H9 (cell line): ENCODE results near the gene NECAB2. TPM values are rescaled to one million over a fixed set of nuclear protein-coding genes. Genes with fewer than 3 reads are reported as not detected.

Source experiments
- DNase-seq: peaks from one replicate; pipeline ENCODE4 v3.0.0-alpha.2; 2017
- H2AFZ ChIP-seq: one replicate; pipeline ENCODE4 v1.6.1; 2013; ENCODE audit warnings: mild to moderate bottlenecking, low read length, control low read depth, moderate library complexity
- H2AK5ac ChIP-seq: 2 replicates; pipeline ENCODE4 v1.6.1; 2013; ENCODE audit warnings: low read length, control low read depth, mixed read lengths; ENCODE audit not compliant: insufficient read length
- H2BK120ac ChIP-seq: one replicate; pipeline ENCODE4 v1.6.1; 2013; ENCODE audit warnings: low read depth, mild to moderate bottlenecking, low read length, control low read depth, inconsistent platforms; ENCODE audit not compliant: poor library complexity, severe bottlenecking
- H2BK12ac ChIP-seq: 2 replicates; pipeline ENCODE4 v1.6.1; 2013; ENCODE audit warnings: low read length, control low read depth, mixed read lengths, low read depth; ENCODE audit not compliant: insufficient read length
- H2BK15ac ChIP-seq: 2 replicates; pipeline ENCODE4 v1.6.1; 2013; ENCODE audit warnings: low read depth, low read length, control low read depth
- H2BK20ac ChIP-seq: one replicate; pipeline ENCODE4 v1.6.1; 2013; ENCODE audit warnings: low read depth, mild to moderate bottlenecking, low read length, control low read depth, inconsistent platforms; ENCODE audit not compliant: poor library complexity, severe bottlenecking
- H2BK5ac ChIP-seq: 2 replicates; pipeline ENCODE4 v1.6.1; 2013; ENCODE audit warnings: low read length, control low read depth, mixed read lengths; ENCODE audit not compliant: insufficient read length
- H3K14ac ChIP-seq: 2 replicates; pipeline ENCODE4 v1.6.1; 2013; ENCODE audit warnings: low read length, control low read depth; ENCODE audit not compliant: insufficient read depth
- H3K18ac ChIP-seq: 2 replicates; pipeline ENCODE4 v1.6.1; 2013; ENCODE audit warnings: low read depth, mild to moderate bottlenecking, mixed read lengths, low read length, control low read depth; ENCODE audit not compliant: insufficient read length
- H3K23ac ChIP-seq: 2 replicates; pipeline ENCODE4 v1.6.1; 2013; ENCODE audit warnings: low read length, control low read depth, mixed read lengths, low read depth; ENCODE audit not compliant: insufficient read length
- H3K23me2 ChIP-seq: 2 replicates; pipeline ENCODE4 v1.6.1; 2013; ENCODE audit warnings: low read depth, mild to moderate bottlenecking, mixed read lengths, low read length, control low read depth; ENCODE audit not compliant: insufficient read length, poor library complexity, severe bottlenecking
- H3K27ac ChIP-seq: 2 replicates; pipeline ENCODE4 v1.5.1; 2013; ENCODE audit warnings: low read length, control low read depth, mixed read lengths, low read depth; ENCODE audit not compliant: insufficient read length
- H3K27me3 ChIP-seq: 2 replicates; pipeline ENCODE4 v1.6.1; 2013; ENCODE audit warnings: low read length, control low read depth, inconsistent platforms; ENCODE audit not compliant: insufficient read depth
- H3K4ac ChIP-seq: 2 replicates; pipeline ENCODE4 v1.6.1; 2013; ENCODE audit warnings: low read depth, mild to moderate bottlenecking, control low read depth, inconsistent platforms, low read length, moderate library complexity
- H3K4me1 ChIP-seq: 2 replicates; pipeline ENCODE4 v1.6.1; 2013; ENCODE audit warnings: low read length, control low read depth, inconsistent platforms; ENCODE audit not compliant: insufficient read depth
- H3K4me2 ChIP-seq: 2 replicates; pipeline ENCODE4 v1.6.1; 2013; ENCODE audit warnings: low read length, control low read depth, mixed read lengths; ENCODE audit not compliant: insufficient read length, insufficient read depth
- H3K56ac ChIP-seq: 2 replicates; pipeline ENCODE4 v1.6.1; 2013; ENCODE audit warnings: low read depth, mild to moderate bottlenecking, mixed read lengths, low read length, control low read depth; ENCODE audit not compliant: insufficient read length
- H3K79me1 ChIP-seq: 2 replicates; pipeline ENCODE4 v1.6.1; 2013; ENCODE audit warnings: low read depth, mild to moderate bottlenecking, moderate library complexity, low read length, control low read depth, inconsistent platforms; ENCODE audit not compliant: insufficient read depth, poor library complexity, severe bottlenecking
- H3K79me2 ChIP-seq: 2 replicates; pipeline ENCODE4 v1.6.1; 2013; ENCODE audit warnings: low read length, control low read depth, inconsistent platforms; ENCODE audit not compliant: insufficient read depth
- H3K9ac ChIP-seq: 2 replicates; pipeline ENCODE4 v1.6.1; 2013; ENCODE audit warnings: low read length, control low read depth, mixed read lengths; ENCODE audit not compliant: insufficient read length; ENCODE audit errors: extremely low read depth
- H3K9me3 ChIP-seq: one replicate; pipeline ENCODE4 v1.6.1; 2013; ENCODE audit warnings: low read depth, low read length, inconsistent platforms; ENCODE audit not compliant: control insufficient read depth
- H3T11ph ChIP-seq: one replicate; pipeline ENCODE4 v1.6.1; 2013; ENCODE audit warnings: mild to moderate bottlenecking, low read length, control low read depth, inconsistent platforms
- H4K20me1 ChIP-seq: one replicate; pipeline ENCODE4 v1.6.1; 2013; ENCODE audit not compliant: control insufficient read depth, insufficient read length, insufficient read depth
- H4K5ac ChIP-seq: 2 replicates; pipeline ENCODE4 v1.6.1; 2013; ENCODE audit warnings: low read depth, mild to moderate bottlenecking, mixed read lengths, low read length, control low read depth; ENCODE audit not compliant: insufficient read length
- H4K8ac ChIP-seq: replicated peaks from 2 replicates; pipeline ENCODE4 v1.6.1; 2013; ENCODE audit warnings: low read length, control low read depth, mixed read lengths, low read depth; ENCODE audit not compliant: insufficient read length
- H4K91ac ChIP-seq: 2 replicates; pipeline ENCODE4 v1.6.1; 2013; ENCODE audit warnings: low read depth, mild to moderate bottlenecking, moderate library complexity, mixed read lengths, low read length, control low read depth; ENCODE audit not compliant: insufficient read length
- H3K27ac Mint-ChIP-seq, 3 experiments: 2 replicates in 2 of 3; 3 replicates in 1 of 3; pipeline ENCODE4 v1.8.0; 2020 to 2021; ENCODE audit warnings: mixed read lengths in 3 of 3, mild to moderate bottlenecking in 1 of 3, moderate library complexity in 1 of 3
- H3K27me3 Mint-ChIP-seq: 2 replicates; pipeline ENCODE4 v1.8.0; 2021; ENCODE audit warnings: low read depth, mild to moderate bottlenecking, moderate library complexity, mixed read lengths
- H3K36me3 Mint-ChIP-seq, 3 experiments: 2 replicates in 2 of 3; 3 replicates in 1 of 3; pipeline ENCODE4 v1.8.0; 2020 to 2021; ENCODE audit warnings: low read depth in 3 of 3, mixed read lengths in 3 of 3; ENCODE audit not compliant: insufficient read depth in 1 of 3
- H3K4me1 Mint-ChIP-seq, 2 experiments: 2 replicates each; pipeline ENCODE4 v1.8.0; 2020; ENCODE audit warnings: mixed read lengths in 2 of 2
- H3K4me3 Mint-ChIP-seq, 2 experiments: 2 replicates in 1 of 2; 3 replicates in 1 of 2; pipeline ENCODE4 v1.8.0; 2020 to 2021; ENCODE audit warnings: mild to moderate bottlenecking in 2 of 2, mixed read lengths in 2 of 2, moderate library complexity in 1 of 2
- H3K9me3 Mint-ChIP-seq, 2 experiments: 2 replicates in 1 of 2; 3 replicates in 1 of 2; pipeline ENCODE4 v1.8.0; 2020; ENCODE audit warnings: mild to moderate bottlenecking in 2 of 2, mixed read lengths in 2 of 2, moderate library complexity in 1 of 2
- WGBS: extraction: QIAGEN DNeasy Blood & Tissue Kit; methylation state at CpG from one replicate; pipeline ENCODE4 v1.1.7; 2013; ENCODE audit warnings: missing lambda C conversion rate, low lambda C conversion rate, mixed read lengths; ENCODE audit not compliant: insufficient read length; ENCODE audit errors: extremely low coverage; 5-methylcytosine and 5-hydroxymethylcytosine counted together
- total RNA-seq: library from RNA; stranded (reverse); gene quantifications from 2 replicates; pipeline ENCODE4 v1.2.1, GENCODE V29; 2021
- TF ChIP-seq, protein P1 (sequence below): fragments of 200-600 bp; sonication (generic); conservative IDR thresholded peaks from 3 replicates; pipeline ENCODE4 v1.8.0; 2021; ENCODE audit warnings: antibody characterized with exemption, mild to moderate bottlenecking

NECAB2 gene
- total RNA-seq, 1 experiment from 2014 or later: 12.6 TPM

- Histone ChIP-seq H2BK20ac (no peak overlapping the region), H2BK5ac (no peak overlapping the region), H4K8ac (no peak overlapping the region), H2BK120ac (no peak overlapping the region), H2BK15ac (no peak overlapping the region), H4K20me1 (peaks cover 3% of the 10 kb centered on the region), H3K79me1 (no peaks in the 10 kb centered on the region), H3K4me1 (no peaks in the 10 kb centered on the region), H4K91ac (no peak overlapping the region), H2BK12ac (no peak overlapping the region), H3K9ac (no peak overlapping the region), H2AFZ (no peak overlapping the region), H3K18ac (no peak overlapping the region), H3K23ac (no peak overlapping the region), H3K14ac (no peak overlapping the region; the same call in 1 of the 2 replicates), H3K4ac (no peak overlapping the region), H2AK5ac (no peak overlapping the region), H4K5ac (no peak overlapping the region), H3K27ac (no peak overlapping the region), H3K27me3 (peaks cover 2% of the 10 kb centered on the region; the same call in 1 of the 2 replicates), H3K79me2 (no peaks in the 10 kb centered on the region), H3K9me3 (no peaks in the 10 kb centered on the region), H3K4me2 (no peak overlapping the region), H3T11ph (no peak overlapping the region), H3K56ac (no peak overlapping the region), H3K23me2 (peaks cover 6% of the 10 kb centered on the region)
- DNase-seq: no peak
- Mint-ChIP-seq H3K4me1 (peaks cover 17 to 57% of the 10 kb centered on the region in 2 experiments), H3K36me3 (no peaks in the 10 kb centered on the region), H3K27ac (no peak overlapping the region), H3K27me3 (peaks cover 17% of the 10 kb centered on the region), H3K9me3 (no peaks in the 10 kb centered on the region; a peak in 1 of 5 replicates), H3K4me3 (peak overlapping the region in 1 of 2 experiments; percentile 90; a peak in 1 of 5 replicates)
- TF ChIP-seq, protein P1, sequence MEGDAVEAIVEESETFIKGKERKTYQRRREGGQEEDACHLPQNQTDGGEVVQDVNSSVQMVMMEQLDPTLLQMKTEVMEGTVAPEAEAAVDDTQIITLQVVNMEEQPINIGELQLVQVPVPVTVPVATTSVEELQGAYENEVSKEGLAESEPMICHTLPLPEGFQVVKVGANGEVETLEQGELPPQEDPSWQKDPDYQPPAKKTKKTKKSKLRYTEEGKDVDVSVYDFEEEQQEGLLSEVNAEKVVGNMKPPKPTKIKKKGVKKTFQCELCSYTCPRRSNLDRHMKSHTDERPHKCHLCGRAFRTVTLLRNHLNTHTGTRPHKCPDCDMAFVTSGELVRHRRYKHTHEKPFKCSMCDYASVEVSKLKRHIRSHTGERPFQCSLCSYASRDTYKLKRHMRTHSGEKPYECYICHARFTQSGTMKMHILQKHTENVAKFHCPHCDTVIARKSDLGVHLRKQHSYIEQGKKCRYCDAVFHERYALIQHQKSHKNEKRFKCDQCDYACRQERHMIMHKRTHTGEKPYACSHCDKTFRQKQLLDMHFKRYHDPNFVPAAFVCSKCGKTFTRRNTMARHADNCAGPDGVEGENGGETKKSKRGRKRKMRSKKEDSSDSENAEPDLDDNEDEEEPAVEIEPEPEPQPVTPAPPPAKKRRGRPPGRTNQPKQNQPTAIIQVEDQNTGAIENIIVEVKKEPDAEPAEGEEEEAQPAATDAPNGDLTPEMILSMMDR: no peak
- WGBS: no CpG with 5 or more reads among the region's 6 CpGs
These were observed 2.4 kb downstream of the NECAB2 start for GRCh38 chr16:83970430-83970815.
